Progenitor cell of endocrine pancreas (in vitro differentiated cells): ENCODE measurements around the gene FSTL1. TPM values are rescaled to one million over a fixed set of nuclear protein-coding genes. Genes with fewer than 3 reads are reported as not detected.

Source experiments
- DNase-seq: peaks from one replicate; pipeline ENCODE4 v3.0.0; 2021; ENCODE audit warnings: low spot score; ENCODE audit not compliant: unreplicated experiment
- H3K27ac Mint-ChIP-seq: 2 replicates; pipeline ENCODE4 v1.8.0; 2021; ENCODE audit warnings: mild to moderate bottlenecking, moderate library complexity, mixed read lengths
- H3K27me3 Mint-ChIP-seq: 2 replicates; pipeline ENCODE4 v1.8.0; 2021; ENCODE audit warnings: mixed read lengths
- H3K36me3 Mint-ChIP-seq: 2 replicates; pipeline ENCODE4 v1.8.0; 2022; ENCODE audit warnings: mixed read lengths; ENCODE audit not compliant: insufficient read depth
- H3K4me1 Mint-ChIP-seq: 2 replicates; pipeline ENCODE4 v1.8.0; 2021; ENCODE audit warnings: low read depth, mixed read lengths
- H3K4me3 Mint-ChIP-seq: 2 replicates; pipeline ENCODE4 v1.8.0; 2021; ENCODE audit warnings: low read depth, mild to moderate bottlenecking, moderate library complexity, mixed read lengths
- H3K9me3 Mint-ChIP-seq: 2 replicates; pipeline ENCODE4 v1.8.0; 2021; ENCODE audit warnings: low read depth, mixed read lengths
- total RNA-seq: library from RNA; stranded (reverse); gene quantifications from 2 replicates; pipeline ENCODE4 v1.2.1, GENCODE V29; 2021
- TF ChIP-seq, protein P1 (sequence below): fragments of 200-600 bp; sonication (generic); IDR thresholded peaks from one replicate; pipeline ENCODE4 v1.5.0; 2021; ENCODE audit warnings: antibody characterized with exemption, mild to moderate bottlenecking; ENCODE audit not compliant: unreplicated experiment

The FSTL1 gene
- total RNA-seq, 1 donor from 2014 or later, result 210 TPM

DNA sequence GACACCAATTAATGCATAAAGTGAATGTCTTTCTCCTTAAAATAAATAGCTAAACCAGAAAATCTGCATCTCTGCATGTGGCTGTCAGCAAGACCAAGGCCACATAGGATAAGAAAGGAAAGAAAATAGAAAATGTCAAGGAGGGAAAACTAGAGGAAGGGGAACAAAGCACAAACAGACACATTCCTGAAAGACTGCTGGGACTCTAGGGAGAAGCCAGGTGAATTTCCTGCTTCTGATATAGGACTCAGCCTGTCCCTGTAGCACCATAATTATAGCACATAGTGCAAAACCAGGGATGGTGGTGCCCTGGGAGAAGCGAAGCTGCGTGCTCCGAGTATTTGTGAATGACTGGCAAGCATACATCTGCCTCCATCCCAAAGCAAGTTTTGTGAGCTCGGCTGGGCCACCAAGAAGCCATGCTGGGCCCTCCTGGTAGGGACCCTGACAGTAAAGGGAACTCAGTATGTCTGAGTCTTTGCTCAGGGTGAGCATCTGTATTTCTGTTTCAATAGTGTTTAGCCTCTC, 14.2 kb downstream of the FSTL1 start:
- peak overlapping the region; percentile 57 for H3K27ac Mint-ChIP-seq
- H3K36me3 Mint-ChIP-seq, result peaks cover 17% of the 10 kb centered on the region
- no peak for DNase-seq
- no peak overlapping the region for H3K4me3 Mint-ChIP-seq
- H3K4me1 Mint-ChIP-seq, result peaks cover 20% of the 10 kb centered on the region
- no peaks in the 10 kb centered on the region for H3K27me3 Mint-ChIP-seq
- TF ChIP-seq, protein P1, sequence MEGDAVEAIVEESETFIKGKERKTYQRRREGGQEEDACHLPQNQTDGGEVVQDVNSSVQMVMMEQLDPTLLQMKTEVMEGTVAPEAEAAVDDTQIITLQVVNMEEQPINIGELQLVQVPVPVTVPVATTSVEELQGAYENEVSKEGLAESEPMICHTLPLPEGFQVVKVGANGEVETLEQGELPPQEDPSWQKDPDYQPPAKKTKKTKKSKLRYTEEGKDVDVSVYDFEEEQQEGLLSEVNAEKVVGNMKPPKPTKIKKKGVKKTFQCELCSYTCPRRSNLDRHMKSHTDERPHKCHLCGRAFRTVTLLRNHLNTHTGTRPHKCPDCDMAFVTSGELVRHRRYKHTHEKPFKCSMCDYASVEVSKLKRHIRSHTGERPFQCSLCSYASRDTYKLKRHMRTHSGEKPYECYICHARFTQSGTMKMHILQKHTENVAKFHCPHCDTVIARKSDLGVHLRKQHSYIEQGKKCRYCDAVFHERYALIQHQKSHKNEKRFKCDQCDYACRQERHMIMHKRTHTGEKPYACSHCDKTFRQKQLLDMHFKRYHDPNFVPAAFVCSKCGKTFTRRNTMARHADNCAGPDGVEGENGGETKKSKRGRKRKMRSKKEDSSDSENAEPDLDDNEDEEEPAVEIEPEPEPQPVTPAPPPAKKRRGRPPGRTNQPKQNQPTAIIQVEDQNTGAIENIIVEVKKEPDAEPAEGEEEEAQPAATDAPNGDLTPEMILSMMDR, result no peak
- H3K9me3 Mint-ChIP-seq, result no peaks in the 10 kb centered on the region

- H3K4me1 Mint-ChIP-seq, result peaks cover 20% of the 10 kb centered on the region
- peak overlapping the region; percentile 0 for H3K27ac Mint-ChIP-seq
- no peaks in the 10 kb centered on the region for H3K27me3 Mint-ChIP-seq
- DNase-seq, result no peak
- peaks cover 17% of the 10 kb centered on the region for H3K36me3 Mint-ChIP-seq
- no peaks in the 10 kb centered on the region for H3K9me3 Mint-ChIP-seq
- H3K4me3 Mint-ChIP-seq, result no peak overlapping the region
- TF ChIP-seq, protein P1, result no peak
Observed at GRCh38 chr3:120435621-120436020, 15.2 kb downstream of the FSTL1 start.

DNA sequence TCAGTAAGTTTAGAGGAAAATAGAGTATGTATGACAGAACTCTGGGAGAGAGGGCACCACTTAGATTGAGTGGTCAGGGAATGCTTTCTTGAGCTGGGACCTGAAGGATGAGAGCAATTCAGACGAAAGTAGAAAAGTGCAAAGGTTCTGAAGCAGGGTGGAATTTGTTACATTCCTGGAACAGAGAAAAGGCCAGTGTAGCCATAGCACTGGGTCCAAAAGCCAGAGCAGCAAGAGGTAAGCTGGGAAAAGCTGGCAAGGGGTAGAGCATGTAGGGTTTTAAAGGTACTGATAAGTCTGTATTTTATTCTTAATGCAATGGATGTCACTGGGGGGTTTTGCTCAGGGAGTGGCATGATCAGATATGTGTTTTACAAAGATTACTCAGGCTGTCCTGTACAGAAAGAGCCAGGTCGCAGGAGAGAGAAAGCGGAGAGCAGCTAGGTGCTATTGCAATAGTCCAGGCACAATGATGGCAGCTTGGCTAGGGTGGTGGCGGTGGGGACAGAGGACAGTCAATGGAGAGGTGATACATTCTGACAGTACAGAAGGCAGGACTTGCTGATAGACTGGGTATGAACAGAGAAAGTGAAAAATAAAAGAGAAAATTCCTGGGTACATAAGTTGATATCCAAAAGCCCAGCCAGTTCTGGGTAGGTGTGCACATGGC, 17.0 kb downstream of the FSTL1 start:
- TF ChIP-seq, protein P1, result no peak
- H3K27ac Mint-ChIP-seq, result peak overlapping the region; percentile 73
- H3K4me3 Mint-ChIP-seq, result no peak overlapping the region
- H3K9me3 Mint-ChIP-seq, result no peaks in the 10 kb centered on the region
- no peaks in the 10 kb centered on the region for H3K27me3 Mint-ChIP-seq
- peaks cover 15% of the 10 kb centered on the region for H3K36me3 Mint-ChIP-seq
- H3K4me1 Mint-ChIP-seq, result peaks cover 16% of the 10 kb centered on the region
- DNase-seq, result no peak

- TF ChIP-seq, protein P1, result no peak
- H3K27me3 Mint-ChIP-seq, result no peaks in the 10 kb centered on the region
- no peaks in the 10 kb centered on the region for H3K9me3 Mint-ChIP-seq
- peaks cover 16% of the 10 kb centered on the region for H3K4me1 Mint-ChIP-seq
- peak overlapping the region; percentile 56 for H3K27ac Mint-ChIP-seq
- peaks cover 16% of the 10 kb centered on the region for H3K36me3 Mint-ChIP-seq
- no peak overlapping the region for H3K4me3 Mint-ChIP-seq
- DNase-seq, result no peak
Observed at GRCh38 chr3:120432150-120432860, 18.5 kb downstream of the FSTL1 start.

DNA sequence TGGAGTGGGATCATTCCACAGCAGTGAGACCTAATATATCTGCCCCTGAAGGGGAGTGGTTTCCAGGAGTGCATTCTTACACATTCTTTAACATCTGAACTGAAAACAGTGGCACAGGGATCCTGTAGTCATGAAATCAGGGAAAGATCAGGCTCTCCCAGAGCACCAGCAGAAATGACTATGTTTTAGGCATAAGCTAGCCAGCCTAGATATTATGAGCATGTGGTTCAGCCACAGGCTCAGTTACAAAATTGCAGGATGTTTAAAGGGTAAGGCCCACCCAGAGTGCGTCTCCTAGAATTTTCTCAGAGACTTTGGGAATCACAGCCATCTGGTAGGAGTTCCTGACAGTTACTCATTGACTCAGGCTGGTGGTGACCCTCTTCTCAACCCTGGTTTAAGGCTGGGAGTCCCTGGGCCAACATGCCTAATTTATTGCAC, 20.9 kb downstream of the FSTL1 start:
- no peak overlapping the region for H3K27ac Mint-ChIP-seq
- no peaks in the 10 kb centered on the region for H3K9me3 Mint-ChIP-seq
- peaks cover 12% of the 10 kb centered on the region for H3K36me3 Mint-ChIP-seq
- TF ChIP-seq, protein P1, result no peak
- DNase-seq, result no peak
- H3K4me1 Mint-ChIP-seq, result peaks cover 11% of the 10 kb centered on the region
- H3K27me3 Mint-ChIP-seq, result no peaks in the 10 kb centered on the region
- H3K4me3 Mint-ChIP-seq, result no peak overlapping the region
